H1 (cell line): ENCODE data around the gene TNIP1. TPM values are rescaled to one million over a fixed set of nuclear protein-coding genes. Genes with fewer than 3 reads are reported as not detected.

Source experiments
- EGR1 ChIP-seq: IDR thresholded peaks from 2 replicates; pipeline ENCODE4 v1.6.1; 2011; ENCODE audit warnings: low read depth, low read length, borderline replicate concordance
- KDM5A ChIP-seq: fragments of 200-600 bp; IDR thresholded peaks from 2 replicates; pipeline ENCODE4 v1.7.1; 2012; ENCODE audit warnings: mild to moderate bottlenecking, low read length, inconsistent platforms, mixed read lengths
- MAFK ChIP-seq: IDR thresholded peaks from 2 replicates; pipeline ENCODE4 v1.6.1; 2012; ENCODE audit warnings: low read depth, mild to moderate bottlenecking, improper control_type of control experiment, low read length
- TBP ChIP-seq: IDR thresholded peaks from 2 replicates; pipeline ENCODE4 v1.6.1; 2011; ENCODE audit warnings: low read depth, low read length, improper control_type of control experiment
- polyA plus RNA-seq, 7 experiments: library from polyadenylated mRNA; depleted of rRNA in 3 of 7; stranded (reverse) in 5 of 7; unstranded in 2 of 7; fragments of >200 nt in 5 of 7; fragments of 200-250 nt in 2 of 7; gene quantifications; 1 replicate in 5 of 7; 2 replicates in 1 of 7; 4 replicates in 1 of 7; pipeline versions ENCODE4 v1.2.1 to v1.2.3, GENCODE V29; 2011 to 2013; ENCODE audit warnings: missing spikeins in 2 of 7, mixed read lengths in 2 of 7
- total RNA-seq: library from RNA; stranded (reverse); fragmentation: NEBNext Ultra II Directional; extraction: Animal tissue kit (Norgen Biotek cat#: 25700); gene quantifications from 2 replicates; pipeline ENCODE4 v1.2.1, GENCODE V29; 2021

TNIP1 gene
- total and polyA plus RNA-seq, 2 of the 8 experiments (the other 6 are each of a cell fraction or from before 2014, with no cell fraction given): 14.2 to 31.9 TPM

GRCh38 chr5:151042453-151043093, 38.3 kb downstream of the TNIP1 start (continued):
- no peak for TF ChIP-seq MAFK
- no peak for TF ChIP-seq TBP
- TF ChIP-seq KDM5A: no peak
- no peak for TF ChIP-seq EGR1
